ENCODE data around the gene HTR3D.
"Not testable (repeated sequence)": the region's sequence is repeated elsewhere in the genome, so short reads cannot be mapped to it uniquely, and the experiment has no call there.

Gene HTR3D

GRCh38 chr3:184016169-184016570 lies 15.4 kb upstream of the HTR3D start:
- DNase-seq, result no peak

DNA sequence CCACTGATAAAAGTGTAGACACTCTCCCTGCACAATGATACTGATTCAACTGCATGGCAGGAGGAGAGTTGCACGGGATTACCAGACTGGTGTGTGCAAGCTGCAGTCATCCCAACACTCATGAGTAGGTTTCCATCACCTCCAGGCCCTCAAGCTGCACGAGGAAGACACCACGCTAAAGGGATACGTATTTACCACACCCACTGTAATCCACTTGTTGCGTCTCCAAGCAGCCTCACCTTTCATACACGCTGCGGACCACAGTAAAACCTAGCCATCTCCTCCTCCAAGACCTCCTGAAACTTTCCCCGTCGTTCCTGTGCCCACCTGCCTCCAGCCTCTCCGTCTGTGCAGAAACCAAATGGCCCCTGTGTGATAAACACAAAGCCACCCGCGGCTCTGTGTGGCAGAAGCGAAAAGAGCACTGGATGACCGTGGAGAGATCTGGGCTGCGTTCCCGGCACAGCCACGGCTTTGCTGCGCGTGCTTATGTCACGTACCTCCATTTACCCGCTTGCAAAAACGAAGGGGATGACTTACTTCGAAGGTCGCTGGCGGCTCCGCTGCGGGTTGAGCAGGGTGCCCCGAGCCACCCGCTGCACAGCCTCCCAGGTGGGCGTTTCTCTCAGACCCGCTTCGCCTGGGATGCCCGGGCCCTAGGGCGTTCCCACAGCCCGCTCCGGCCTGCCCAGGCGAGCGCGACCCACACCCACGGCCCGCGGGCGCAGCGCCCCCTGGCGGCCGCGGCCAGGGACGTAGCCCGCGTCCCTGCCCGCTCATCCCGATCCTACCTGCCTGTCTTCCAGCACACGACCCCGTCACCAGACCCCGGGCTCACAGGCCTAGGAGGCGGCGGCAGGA lies 14.5 kb upstream of the HTR3D start:
- no peak for DNase-seq

GRCh38 chr3:184017672-184018423 lies 13.7 kb upstream of the HTR3D start, which contains the start of gene ABCC5:
ABCC5 (minus strand) TSS chr3:184017884; CDS start chr3:184014392, 3,492 bp downstream.
- peak; percentile 29 for DNase-seq

DNA sequence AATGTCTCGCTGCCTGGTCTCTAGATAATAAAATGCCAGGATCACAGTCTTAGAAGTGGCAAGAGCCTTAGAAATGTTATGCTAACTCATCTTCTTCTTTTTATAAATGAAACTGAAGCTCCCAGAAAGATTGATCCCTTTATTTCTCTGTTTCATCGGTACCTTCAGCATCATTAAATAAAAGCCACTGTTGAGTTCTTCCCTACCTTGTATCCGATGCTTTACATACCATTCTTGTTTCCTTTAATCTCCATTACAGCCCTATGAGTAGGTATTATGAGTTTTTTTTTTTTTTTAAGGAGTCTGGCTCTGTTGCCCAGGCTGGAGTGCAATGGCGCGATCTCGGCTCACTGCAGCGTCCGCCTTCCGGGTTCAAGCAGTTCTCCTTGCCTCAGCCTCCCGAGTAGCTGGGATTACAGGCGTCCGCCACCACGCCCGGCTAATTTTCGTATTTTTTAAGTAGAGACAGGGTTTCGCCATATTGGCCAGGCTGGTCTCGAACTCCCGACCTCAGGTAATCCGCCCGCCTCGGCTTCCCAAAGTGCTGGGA lies 13.0 kb upstream of the HTR3D start:
- DNase-seq, result no peak

DNA sequence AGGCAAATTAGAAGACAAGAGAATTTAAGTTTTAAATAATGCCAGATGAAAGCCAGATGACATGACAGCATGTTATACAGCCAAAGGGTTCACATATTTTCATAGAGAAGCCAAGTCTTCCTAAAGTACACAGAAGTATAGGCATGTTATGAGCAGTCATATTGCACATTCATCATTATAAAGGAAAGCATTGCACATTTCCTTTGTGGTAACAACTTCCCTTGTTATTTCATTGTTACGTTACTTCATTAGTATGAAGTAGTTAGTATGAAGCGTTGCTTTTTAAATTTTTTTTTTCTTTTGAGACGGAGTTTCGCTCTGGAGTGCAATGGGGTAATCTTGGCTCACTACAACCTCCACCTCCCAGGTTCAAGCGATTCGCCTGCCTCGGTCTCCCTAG lies 9.2 kb upstream of the HTR3D start:
- peak; percentile 44 for DNase-seq

DNA sequence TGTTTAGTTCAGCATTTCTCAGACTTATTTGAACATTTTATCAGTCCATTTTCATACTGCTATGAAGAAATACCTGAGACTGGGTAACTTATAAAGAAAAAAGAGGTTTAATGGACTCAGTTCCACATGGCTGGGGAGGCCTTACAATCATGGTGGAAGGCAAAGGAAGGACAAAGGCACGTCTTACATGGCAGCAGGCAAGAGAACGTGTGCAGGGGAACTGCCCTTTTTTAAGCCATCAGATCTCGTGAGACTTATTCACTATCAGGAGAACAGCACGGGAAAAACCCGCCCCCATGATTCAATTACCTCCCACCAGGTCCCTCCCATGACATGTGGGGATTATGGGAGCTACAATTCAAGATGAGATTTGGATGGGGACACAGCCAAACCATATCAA lies 6.3 kb upstream of the HTR3D start:
- not testable (repeated sequence) for DNase-seq

- DNase-seq, result not testable (repeated sequence)
Measured at GRCh38 chr3:184028275-184028890, 3.2 kb upstream of the HTR3D start.

DNA sequence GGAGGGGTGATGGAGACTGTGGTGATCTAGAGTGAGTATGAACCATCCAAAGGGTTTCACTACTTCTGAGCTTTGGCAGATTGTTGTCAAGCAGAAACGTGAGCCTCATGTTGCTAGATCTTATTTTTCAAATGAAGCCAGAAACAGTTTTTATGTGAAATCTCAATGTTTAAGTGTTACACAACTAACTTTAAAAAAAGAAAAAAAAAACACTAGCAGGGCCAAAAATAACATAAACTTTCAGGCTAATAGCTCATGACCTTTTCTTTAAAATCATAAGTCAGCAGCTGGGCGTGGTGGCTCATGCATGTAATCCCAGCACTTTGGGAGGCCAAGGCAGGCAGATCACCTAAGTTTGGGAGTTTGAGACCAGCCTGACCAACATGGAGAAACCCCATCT lies 2.1 kb upstream of the HTR3D start:
- no peak for DNase-seq

DNA sequence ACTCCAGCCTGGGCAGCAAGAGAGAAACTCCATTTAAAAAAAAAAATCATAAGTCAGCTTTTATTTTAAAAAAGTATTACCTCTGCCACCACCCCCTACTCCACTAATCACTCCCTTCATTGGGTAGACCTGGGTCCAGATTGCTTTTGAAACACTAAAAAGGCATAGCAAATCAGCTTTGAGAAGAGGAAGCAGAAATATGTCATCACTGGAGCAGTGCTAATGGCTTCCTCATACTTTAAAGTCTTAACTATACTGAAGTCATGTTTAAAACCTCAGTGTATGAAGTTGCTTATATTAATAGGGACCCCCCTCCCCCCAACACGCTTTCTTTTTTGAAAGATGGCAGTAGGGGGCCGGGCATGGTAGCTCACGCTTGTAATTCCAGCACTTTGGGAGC lies 1.0 kb upstream of the HTR3D start:
- no peak for DNase-seq

DNA sequence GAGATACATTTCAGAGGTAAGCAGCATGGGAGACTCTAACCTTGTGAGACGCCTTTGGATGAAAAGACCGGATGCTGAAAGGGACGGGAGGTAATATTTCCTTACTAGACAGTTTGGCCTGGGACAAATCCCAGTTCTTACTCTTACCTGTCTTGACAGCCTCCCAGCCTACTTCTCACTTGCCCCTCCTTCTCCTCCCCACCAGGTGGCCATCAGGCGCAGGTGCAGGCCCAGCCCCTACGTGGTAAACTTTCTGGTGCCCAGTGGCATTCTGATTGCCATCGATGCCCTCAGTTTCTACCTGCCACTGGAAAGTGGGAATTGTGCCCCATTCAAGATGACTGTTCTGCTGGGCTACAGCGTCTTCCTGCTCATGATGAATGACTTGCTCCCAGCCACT lies 6.3 kb downstream of the HTR3D start:
- DNase-seq, result no peak

DNA sequence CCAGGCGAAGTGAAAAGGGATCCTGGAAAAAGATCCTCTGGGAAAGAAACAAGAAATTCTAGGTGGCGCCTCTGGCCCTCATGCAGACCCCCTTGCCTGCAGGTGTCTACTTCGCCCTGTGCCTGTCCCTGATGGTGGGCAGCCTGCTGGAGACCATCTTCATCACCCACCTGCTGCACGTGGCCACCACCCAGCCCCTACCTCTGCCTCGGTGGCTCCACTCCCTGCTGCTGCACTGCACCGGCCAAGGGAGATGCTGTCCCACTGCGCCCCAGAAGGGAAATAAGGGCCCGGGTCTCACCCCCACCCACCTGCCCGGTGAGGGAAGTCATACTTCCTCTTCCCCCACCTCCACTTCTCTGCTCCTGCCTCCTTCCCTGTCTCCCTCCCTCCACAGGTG lies 6.8 kb downstream of the HTR3D start:
- DNase-seq, result not testable (repeated sequence)

DNA sequence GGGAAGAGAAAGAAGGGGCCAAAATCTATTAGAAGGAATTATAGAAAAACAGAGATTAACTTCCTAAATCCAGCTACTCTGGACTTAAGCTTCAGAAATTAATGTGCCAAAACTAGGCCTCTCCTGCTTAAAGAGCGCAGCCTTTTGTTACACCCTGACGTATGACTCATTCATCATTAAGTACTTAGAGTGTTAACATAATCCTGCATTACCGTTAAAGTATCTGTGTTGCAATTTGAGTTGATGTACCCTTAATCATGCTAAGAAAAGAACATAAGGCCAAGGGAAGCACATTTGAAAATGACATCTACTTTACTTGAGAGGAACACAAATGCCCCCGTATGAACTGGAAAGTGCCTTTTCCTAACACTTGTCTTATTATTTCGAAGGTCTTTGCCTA lies 7.9 kb downstream of the HTR3D start:
- no peak for DNase-seq

DNA sequence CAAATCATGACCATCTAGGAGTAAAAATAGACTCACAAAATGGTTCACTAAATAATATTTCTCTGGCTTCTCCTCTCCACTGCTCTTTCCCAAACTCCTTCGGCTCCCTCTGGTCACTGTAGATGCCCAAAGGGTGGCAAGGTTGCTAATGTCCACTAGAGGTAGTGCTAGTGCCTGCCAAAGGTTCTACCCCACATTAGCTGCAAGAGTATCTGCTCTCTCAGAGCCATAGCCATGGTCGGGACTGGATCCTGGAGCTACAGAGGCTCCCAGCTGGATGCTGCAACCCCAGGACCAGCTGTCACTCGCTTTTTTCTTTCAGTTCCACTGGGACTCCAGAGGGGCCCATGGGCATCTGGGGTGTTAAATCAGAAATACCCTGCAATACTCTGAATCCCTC lies 8.5 kb downstream of the HTR3D start:
- DNase-seq, result no peak

DNA sequence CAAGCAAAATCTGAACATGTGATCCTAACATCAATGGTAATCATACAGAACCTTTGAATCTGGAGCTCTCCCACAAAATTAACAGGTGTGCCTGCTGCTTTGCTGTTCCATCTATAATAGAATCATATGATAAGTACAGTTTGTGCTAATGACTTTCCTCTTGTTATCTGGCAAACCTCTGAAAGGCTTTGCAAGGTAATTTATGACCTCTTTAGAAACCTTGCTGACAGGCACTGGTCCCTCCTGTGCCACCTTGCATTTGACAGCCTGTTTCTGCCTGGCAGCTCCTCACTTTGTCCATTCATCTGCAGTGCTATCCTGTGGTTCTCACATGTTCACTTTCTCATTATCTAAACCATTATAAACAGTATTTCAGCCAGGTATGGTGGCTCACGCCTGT lies 11.1 kb downstream of the HTR3D start:
- DNase-seq, result no peak

DNA sequence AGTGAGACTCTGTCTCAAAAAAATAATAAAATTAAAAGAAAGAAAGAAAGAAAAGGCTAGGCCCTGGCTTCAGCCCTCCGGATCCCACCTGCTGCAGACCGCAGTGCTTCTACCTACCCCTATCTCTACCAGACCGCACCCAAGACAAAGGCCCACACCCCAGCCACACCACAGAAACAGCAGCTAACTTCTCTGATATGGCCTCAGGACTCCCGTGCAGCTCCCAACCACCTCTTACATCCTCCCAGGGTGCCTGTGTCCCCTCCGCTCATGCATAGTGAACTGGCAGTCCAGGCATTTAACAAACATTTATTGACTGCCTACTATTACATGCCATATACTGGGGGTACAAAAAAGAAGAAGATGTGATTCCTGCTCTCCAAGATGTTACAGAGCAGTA lies 14.5 kb downstream of the HTR3D start:
- DNase-seq, result no peak

DNA sequence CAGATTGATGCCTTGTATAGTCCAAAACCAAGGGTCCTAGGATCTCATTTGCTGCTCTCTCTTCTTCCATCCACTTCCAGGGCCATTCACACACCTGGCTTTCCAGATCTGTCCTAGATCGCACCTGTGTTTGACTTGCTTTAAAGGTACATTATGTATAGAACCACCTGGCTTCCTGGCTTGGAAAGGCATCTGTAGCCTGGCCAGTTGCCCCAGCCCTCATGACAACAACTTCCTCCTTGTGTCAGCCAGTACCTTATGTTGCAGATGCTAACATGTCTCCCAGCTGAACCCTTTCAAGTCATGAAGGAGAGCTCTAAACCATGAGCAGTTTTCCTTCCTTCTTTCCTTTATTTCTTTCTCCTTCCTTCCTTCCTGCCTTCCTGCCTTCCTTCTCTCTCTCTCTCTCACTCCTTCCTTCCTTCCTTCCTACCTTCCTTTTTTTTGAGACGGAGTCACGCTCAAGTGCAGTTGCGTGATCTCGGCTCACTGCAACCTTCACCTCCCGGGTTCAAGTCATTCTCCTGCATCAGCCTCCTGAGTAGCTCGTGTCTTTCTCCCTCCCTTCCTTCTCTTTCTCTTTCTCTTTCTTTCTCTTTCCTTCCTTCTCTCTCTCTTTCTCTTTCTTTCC lies 18.8 kb downstream of the HTR3D start:
- no peak for DNase-seq

GRCh38 chr3:184052767-184053166 lies 21.2 kb downstream of the HTR3D start, which contains the start of gene HTR3C:
HTR3C (plus strand) TSS chr3:184053047; CDS start chr3:184053081, 34 bp downstream.
- DNase-seq, result no peak

DNA sequence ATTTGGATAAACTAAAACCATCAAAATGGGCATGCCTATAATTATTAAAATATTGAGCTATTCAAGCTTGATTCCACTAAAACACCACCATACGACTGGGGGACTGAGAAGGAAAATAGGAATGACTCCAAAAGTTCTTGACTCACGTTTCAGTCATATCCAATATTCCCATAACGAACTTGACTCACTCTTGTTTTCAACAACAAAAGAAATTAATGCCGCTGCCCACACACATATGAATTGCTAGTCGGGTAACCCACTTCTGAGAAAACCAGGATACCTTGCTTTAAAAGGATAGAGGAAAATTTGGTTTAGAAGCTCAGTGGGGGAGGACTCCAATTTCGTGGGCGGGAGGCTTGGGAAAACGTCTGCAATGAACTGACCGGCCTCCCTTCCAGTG lies 26.5 kb downstream of the HTR3D start:
- DNase-seq, result no peak

DNA sequence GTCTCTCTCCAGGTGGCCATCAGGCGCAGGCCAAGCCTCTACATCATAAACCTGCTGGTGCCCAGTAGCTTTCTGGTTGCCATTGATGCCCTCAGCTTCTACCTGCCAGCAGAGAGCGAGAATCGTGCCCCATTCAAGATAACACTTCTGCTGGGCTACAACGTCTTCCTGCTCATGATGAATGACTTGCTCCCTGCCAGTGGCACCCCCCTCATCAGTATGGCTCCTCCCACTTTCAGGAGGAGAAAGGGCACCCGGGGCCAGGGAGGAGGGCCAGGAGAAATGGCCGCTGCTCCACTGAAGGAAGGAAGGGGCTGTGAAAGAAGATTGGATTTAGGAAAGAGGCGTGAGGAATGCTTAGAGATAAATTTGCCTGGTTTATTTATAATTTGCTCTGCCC lies 27.9 kb downstream of the HTR3D start:
- DNase-seq, result no peak

- no peak for DNase-seq
Measured at GRCh38 chr3:184062637-184063036, 31.1 kb downstream of the HTR3D start.

GRCh38 chr3:184066211-184066610 lies 34.7 kb downstream of the HTR3D start:
- DNase-seq, result no peak

GRCh38 chr3:184067573-184068055 lies 36.1 kb downstream of the HTR3D start:
- no peak for DNase-seq

GRCh38 chr3:184068344-184068743 lies 36.8 kb downstream of the HTR3D start:
- DNase-seq, result no peak

All from SIG-M5 (cell line).